HG03139 (cell line): ENCODE measurements around the gene PNPLA3.

ENCODE experiments used
- ATAC-seq: cut with Tn5 transposase; IDR thresholded peaks from one replicate; pipeline ENCODE4 v1.9.1; 2021; ENCODE audit not compliant: unreplicated experiment

The PNPLA3 gene

DNA sequence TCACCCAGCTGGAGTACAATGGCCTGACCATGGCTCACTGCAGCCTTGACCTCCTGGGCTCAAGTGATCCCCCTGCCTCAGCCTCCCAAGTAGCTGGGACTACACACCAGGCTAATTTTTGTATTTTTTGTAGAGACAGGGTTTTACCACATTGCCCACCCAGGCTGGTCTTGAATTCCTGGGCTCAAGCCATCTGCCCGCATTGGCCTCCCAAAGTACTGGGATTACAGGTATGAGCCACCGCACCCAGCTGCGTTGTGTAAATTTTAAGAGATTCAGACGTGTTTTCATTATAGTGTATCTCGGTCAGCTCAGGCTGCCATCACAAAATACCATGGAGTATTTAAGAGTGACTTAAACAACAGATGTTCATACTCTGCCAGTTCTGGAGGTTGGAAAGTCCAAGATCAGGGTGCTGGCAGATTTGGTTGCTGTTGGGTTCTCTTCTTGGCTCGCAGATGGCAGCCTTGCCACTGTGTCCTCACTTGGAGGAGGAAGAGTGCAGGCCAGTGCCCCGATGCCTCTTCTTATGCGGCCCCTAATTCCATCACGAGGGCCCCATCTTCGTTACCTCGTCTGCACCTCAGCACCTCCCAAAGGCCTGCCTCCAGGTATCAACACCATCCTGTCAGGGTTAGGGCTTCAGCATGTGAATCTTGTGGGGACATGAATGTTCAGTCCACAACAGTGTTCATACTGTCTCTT lies 67.9 kb downstream of the PNPLA3 start:
- ATAC-seq: no peak

DNA sequence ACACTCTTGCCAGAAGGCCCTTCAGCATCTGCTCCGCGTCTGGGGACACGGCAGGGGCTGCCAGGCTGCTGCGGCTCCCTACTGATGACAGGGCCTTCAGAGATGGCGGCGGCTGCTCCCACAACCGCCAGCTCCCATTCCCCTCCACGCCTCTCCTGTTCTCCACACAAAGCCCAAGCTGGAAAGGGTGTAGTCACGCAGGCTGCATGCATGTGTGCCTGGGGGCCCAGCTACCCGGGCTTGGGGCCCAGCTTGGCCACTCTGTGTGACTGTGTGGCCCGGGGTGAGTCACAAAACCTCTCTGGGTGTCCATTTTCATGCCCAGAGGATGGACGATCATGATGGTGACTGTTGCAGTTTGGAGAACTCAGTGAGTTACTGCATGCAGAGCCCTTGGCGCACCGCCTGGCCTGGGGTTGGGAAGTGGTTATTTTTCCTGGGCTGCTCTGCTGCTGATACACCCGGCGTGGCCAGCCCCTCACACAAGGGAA lies 68.8 kb downstream of the PNPLA3 start:
- no peak for ATAC-seq

DNA sequence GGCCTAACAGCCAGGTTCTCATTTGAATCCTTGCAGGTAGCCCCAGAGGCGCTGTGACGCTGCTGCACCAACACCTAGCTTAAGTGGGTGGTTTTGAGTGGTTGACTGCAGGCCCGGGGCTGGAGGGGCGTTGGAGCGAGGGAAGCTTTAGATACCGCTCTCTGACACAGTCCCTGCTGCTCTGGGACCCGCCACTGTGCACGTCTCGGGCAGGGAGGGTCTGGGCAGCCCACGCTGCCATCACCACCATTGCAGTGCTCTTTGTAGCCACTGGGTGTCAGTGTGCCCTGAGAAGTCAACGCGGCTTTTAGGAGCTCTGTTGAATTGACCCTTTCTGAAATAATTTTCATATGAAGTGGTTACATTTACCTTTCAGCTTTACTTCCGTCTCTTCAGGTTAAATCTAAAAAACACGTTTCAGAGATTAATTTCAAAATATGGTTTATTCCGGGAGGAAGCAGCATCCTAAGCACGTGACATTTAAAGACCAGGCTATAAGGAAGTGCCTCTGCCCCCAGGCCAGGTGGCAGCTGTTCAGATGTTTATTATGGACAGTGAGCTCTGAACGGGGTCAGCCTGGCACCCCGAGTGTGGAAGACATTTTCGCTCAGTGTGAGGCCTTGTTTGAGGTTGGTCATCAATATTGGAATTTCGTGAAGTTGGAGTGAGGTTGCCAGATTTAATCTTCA lies 69.6 kb downstream of the PNPLA3 start:
- no peak for ATAC-seq

DNA sequence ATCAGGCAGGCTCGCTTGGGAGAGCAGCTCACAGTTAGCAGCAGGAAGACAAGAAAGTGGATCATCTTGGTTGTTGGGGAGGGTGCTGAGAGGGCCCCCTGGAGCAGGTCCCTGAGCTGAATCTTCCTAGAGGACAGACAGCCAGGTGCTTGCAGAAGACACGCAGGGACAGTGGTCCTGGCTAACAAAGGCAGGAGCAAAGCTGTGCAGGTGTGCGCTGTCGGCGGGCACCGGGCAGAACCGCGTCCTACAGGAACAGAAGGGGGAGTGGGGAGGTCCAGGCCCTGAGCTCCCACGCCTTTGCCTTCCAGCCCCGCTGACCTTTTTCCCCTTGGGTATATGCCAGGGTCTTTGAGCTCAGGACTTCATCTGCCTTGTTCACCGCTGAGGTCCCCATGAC lies 70.4 kb downstream of the PNPLA3 start:
- ATAC-seq: no peak

DNA sequence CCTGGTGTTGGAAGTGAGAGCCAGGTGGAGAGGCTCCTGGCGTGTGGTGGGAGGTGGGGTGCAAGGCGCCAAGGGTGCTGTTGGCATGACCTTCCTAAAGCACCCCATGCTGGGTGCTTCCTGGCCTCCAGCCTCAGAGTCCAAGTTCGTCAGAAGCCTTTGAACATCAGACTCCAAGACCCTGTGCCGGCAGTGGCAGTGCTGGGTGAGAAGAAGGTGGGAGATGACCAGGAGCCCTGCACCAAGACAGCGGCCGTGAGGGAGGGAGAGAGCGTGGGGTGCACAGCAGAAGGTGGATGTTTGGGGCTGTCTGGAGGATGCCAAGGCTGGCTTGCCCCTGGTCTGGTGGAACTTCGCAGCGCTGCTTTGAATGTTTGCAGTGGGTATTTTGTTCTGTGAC lies 70.8 kb downstream of the PNPLA3 start:
- ATAC-seq: no peak

DNA sequence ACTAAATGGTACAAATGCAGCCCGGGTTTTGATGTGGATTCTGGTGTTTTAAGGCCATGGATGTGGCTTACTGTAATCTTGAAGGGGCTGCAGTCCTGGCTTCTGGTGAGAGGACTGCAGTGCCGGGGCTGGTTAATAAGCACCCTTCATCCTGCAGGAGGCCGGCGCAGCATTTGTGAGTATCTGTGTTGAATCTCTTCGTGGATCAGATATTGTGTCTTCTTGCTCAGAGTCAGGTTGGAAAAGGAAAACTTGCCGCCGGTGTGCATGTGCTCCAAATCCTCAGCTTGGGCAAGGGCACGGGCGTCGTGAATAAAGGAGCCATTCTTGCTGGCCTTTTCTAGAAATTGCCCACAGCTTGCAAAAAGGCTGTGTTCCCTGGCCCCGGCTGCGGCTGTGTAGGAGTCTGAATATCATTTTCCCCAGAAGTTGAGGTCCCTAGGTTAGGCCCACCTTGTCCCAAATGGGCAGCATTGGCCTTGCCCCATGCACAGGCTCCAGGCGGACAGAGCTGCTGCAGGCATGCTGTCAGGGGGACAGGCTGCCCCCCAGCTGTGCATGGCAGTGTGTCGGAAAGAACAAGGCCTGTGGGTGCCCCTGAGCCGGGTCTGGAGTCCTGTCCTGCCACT lies 71.6 kb downstream of the PNPLA3 start:
- no peak for ATAC-seq

DNA sequence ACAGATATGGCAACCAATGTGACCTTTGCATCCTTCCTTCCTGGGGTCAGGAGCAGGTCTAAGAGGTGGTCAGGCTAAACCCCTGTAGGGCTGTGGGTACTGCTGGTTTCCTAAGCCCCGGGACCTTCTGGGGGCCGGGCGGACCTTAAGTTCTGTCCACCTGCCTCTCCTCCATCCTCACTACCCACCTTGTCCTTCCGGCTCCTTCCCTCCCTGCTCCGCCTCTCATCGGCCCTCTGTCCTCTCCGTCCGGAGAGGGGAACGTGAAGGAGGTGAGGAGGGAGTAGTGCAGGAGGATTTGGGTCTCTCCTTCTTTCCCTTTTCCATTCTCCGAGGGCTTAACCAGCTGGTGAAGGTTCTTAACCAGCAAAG lies 72.2 kb downstream of the PNPLA3 start:
- no peak for ATAC-seq

DNA sequence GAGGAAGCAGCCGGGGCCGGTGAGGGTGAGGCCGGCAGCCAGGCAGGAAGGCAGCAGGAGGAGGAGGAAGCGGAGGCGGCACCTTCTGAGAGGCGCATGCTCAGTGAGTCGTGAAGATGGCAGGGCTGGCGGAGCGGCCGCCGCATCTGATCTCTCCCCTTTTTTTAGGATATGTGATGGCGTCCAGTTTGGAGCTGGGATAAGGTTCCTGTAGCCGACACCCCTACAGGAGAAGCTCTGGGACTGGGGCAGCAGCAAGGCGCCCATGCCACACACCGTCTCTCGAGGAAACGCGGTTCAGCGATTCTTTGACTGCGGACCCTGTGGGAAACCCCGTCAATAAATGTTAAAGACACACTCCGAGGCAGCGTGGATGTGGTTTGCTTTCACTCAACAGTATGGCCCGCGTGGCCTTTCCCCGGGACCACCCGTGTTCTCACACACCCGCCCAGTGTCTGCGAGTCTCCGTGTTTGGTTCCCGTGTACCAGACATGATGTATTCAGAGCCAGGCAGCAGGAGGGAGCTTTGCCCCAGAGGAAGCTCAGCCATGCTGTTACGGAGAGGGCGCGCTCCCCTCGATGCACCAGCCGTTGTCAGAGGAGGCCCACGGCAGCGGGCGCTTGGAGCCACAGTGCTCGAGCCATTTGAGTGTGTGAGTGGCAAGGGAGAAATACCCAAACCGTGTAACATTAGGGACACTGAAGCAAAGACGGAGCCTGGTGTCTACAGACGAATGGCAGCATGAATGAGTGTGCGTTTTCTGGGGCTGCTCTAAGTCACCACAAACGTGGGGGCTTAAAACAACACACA lies 72.8 kb downstream of the PNPLA3 start:
- ATAC-seq: no peak

DNA sequence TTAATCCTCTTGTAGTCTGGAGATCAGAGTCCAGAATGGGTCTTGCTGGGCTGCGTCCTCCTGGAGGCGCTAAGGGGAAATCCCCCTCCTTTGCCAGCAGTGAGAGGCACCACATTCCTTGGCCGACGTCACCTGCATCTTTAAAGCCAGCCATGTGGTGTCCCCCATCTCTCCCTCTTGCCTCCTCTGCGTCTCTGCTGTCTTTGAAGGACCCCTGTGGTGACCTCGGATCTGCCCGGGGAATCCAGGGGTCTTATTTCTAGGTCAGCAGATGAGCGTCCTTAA lies 73.3 kb downstream of the PNPLA3 start:
- ATAC-seq: no peak
